ENCODE data around the gene POFUT1.
A peak's percentile ranks its signal among the peaks of the same experiment; 100 is the strongest.

The POFUT1 gene

DNA sequence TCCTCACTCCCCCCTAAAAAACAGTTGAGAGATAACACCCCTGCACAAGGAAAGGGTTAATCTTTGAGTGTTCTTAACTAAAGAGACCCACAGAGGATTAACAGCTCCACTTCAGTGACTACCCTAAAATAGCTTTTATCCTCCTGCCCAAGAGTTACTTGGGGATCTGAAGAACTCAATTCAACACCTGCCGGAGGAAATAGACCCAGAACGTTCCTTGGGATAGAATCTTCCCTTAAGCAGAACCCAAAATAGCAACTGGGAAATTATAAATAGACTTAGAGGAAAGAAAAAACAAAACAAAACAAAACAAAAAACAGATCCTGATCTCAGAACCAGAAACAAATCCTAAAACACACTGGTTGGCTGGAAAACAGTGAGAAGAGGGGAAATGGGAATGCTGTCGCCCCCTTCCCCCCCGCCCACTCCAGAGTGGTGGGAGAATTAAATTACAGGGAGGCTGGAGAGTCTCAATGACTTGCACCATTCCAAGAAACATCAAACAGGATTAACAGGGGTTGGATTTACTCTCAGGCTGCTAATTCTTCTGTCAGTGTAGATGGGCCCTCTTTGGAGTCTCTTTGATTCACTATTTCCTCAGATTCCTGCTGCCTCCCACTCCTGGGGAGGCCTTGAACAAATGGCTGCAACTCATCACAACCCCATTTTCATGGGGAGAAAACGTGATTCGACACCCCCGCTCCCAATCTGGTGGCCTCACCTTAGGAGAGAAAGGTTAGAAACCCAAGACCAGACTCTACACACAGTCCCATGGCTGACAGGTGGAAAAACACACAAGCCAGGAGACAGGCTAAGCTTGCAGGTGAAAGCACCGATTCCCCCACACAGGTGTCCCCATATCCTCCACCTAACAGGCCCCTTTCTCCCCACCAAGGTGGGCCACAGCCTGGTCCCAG is 1.6 kb upstream of the POFUT1 start:
- no peak for DNase-seq (ENCODE audit: low read depth, low spot score)
- H3K27ac ChIP-seq, result peak overlapping the region; percentile 98

GRCh38 chr20:32206760-32207625 is 687 bp upstream of the POFUT1 start:
- peak overlapping the region; percentile 98 for H3K27ac ChIP-seq
- DNase-seq (ENCODE audit: low read depth, low spot score), result no peak

DNA sequence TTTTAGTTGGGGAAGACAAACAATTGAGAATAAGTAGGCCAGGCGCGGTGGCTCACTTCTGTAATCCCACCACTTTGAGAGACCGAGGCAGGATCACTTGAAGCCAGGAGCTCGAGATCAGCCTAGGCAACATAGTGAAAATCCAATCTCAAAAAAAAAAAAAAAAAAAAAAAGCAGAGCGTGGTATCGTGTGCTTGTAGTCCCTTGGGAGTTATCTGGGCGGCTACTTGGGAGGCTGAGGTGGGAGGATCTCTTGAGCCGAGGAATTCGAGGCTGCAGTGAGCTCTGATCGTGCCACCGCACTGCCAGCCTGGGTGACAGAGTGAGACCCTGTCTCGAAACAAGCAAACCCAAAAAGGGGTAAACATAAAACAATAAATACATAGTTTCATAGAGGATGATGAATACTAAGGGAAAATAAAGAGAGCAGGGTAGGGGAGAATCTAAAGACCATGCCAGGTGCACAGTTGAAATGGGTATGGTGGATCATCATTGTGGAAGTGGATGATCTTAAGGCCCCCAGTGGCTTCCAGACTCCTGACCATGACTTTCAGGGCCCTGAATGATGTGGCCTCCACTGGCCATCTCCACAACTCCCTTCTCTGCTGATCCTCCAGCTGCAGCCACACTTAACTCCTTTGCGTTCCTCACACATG is 947 bp downstream of the POFUT1 start:
- peak overlapping the region; percentile 98 for H3K27ac ChIP-seq
- no peak for DNase-seq (ENCODE audit: low read depth, low spot score)

GRCh38 chr20:32209850-32210605 is 2.3 kb downstream of the POFUT1 start:
- no peak for DNase-seq (ENCODE audit: low read depth, low spot score)
- H3K27ac ChIP-seq, result peak overlapping the region; percentile 8

- no peak overlapping the region for H3K27ac ChIP-seq
- DNase-seq (ENCODE audit: low read depth, low spot score), result no peak
Measured at GRCh38 chr20:32213870-32214269, 6.2 kb downstream of the POFUT1 start.

DNA sequence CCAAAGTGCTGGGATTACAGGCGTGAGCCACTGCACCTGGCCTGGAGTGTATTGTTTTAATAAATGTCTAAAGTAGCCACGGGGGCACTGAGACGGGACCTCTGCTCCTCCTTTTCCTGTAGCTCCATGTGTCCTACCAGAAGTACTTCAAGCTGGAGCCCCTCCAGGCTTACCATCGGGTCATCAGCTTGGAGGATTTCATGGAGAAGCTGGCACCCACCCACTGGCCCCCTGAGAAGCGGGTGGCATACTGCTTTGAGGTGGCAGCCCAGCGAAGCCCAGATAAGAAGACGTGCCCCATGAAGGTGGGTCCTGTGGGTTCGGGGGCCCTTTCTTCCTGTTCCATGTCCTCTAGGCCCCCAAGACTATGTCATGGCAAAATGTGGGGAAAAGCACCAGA is 7.5 kb downstream of the POFUT1 start:
- no peak for DNase-seq (ENCODE audit: low read depth, low spot score)
- no peak overlapping the region for H3K27ac ChIP-seq

GRCh38 chr20:32215729-32216128 is 8.0 kb downstream of the POFUT1 start:
- no peak overlapping the region for H3K27ac ChIP-seq
- no peak for DNase-seq (ENCODE audit: low read depth, low spot score)

- no peak for DNase-seq (ENCODE audit: low read depth, low spot score)
- no peak overlapping the region for H3K27ac ChIP-seq
Measured at GRCh38 chr20:32216179-32217142, 8.8 kb downstream of the POFUT1 start.

DNA sequence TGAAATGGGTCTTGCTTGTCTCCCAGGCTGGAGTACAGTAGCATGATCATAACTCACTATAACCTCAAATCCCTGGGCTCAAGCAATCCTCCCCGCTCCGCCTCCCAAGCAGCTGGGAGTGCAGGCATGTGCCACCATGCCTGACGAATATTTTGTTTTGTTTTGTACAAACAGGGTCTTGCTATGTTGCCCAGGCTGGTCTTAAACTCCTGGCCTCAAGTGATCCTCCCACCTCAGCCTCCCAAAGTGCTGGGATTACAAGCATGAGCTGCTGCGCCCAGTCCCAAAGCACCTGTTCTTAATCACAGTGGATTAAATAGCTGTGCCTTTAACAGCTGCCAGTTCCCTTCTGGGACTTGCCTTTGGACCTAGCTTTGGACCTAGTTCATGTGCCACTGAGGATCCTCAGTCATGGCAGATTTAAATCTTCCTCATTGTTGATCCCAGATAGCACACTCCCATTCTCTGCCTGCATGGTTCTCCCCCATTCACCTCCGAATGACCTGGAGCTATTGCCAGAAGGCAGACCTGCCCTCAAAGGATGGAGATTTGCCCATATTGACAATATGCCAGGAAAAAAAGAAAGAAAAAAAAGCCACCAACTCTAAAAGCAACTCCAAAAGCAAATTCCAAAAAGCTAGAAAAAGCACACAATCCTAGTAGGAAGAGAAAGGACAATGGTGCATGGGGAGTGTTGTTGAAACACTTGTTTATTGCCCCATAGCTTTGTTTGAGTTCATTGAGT is 10.6 kb downstream of the POFUT1 start:
- no peak for DNase-seq (ENCODE audit: low read depth, low spot score)
- no peak overlapping the region for H3K27ac ChIP-seq

DNA sequence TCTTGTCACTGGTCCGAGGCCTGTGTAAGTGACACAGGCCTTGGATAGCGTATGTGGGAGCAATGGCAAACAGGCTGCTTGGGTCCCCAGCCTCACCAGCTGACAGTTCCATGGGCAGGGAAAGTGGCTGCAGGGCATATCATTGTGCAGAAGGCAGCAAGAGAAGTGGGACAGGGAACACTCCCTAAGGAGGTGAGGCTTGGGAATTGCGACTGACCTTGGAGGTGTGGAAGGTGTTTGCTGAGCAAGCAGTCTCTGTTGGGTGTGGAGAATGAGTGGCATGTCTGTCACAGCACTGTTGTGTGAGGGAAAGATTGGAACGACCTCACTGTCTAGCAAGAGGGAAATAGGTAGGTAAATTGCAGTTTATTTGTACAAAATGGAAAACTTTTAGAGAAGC is 16.8 kb downstream of the POFUT1 start:
- no peak overlapping the region for H3K27ac ChIP-seq
- no peak for DNase-seq (ENCODE audit: low read depth, low spot score)

DNA sequence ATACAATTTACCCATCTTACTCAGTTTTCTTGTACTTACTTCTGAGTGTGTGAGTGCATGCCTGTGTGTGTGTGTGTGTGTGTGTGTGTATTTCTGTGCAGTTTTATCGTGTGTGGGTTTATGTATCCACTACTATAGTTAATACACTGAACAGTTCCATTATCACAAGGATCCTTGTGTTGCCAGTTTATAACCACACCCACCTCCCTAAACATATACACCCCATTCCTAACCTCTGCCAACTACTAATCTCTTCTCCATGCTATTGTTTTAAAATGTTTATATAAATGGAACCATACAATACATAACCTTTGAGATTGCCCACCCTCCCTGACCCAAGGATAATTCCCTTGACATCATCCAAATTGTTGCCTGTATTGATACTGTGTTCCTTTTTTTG is 18.7 kb downstream of the POFUT1 start:
- no peak for DNase-seq (ENCODE audit: low read depth, low spot score)

GRCh38 chr20:32227306-32227705 is 19.6 kb downstream of the POFUT1 start:
- no peak overlapping the region for H3K27ac ChIP-seq
- DNase-seq (ENCODE audit: low read depth, low spot score), result no peak

More for the DNA sequence above, 18.7 kb downstream of the POFUT1 start:
- H3K27ac ChIP-seq, result no peak overlapping the region

- H3K27ac ChIP-seq, result no peak overlapping the region
- DNase-seq (ENCODE audit: low read depth, low spot score), result no peak
Measured at GRCh38 chr20:32227744-32228688, 20.3 kb downstream of the POFUT1 start.

DNA sequence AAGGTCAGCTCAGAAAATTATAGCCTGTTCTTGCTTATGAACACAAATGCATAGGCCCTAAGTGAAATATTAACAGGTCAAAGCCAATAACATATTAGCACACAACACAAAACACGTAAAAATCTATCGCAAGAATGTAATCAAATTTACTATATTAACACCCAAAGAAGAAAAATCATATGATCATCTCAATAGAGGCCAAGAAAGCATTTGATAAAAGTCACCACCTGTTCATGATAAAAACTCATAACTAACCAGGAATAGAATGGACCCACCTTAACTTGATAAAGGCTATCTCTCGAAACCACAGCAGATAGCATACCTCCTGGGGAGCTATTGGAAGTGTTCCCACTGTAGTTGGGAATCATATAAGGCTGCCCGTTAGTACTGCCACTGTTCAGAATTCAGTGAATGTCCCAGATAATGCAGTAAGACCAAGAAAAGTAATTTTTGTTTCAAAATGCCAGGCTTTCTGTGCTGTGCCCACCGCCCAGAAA is 21.6 kb downstream of the POFUT1 start:
- no peak overlapping the region for H3K27ac ChIP-seq
- no peak for DNase-seq (ENCODE audit: low read depth, low spot score)

DNA sequence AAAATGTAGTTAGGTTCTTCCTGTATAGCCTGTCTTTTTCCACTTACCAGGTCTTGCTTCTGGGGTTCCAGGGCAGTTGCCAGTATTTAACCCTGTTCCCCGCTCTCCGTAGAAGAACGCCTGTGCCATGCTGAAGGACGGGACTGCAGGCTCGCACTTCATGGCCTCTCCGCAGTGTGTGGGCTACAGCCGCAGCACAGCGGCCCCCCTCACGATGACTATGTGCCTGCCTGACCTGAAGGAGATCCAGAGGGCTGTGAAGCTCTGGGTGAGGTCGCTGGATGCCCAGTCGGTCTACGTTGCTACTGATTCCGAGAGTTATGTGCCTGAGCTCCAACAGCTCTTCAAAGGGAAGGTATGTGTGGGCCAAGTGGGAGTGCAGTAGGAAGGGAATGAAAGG is 23.0 kb downstream of the POFUT1 start:
- no peak overlapping the region for H3K27ac ChIP-seq
- no peak for DNase-seq (ENCODE audit: low read depth, low spot score)

DNA sequence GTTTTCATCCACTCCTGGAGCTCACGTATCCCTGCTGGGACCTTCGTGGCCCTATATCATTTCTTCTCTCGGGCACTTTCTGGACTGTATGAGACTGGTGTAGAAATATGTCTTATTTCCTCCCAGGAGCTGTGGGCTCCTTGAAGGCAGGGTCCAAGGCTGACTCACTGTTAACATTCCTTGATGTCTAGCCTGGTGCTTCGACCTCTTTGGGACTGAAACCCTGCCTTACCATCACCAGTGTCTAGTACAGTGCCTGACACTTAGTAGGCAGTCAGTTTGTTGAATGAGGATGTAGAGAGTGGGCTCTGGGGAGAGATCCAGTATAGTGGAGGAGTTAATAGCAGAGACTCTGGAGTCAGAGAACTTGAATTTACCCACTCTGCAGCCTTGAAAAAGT is 23.6 kb downstream of the POFUT1 start:
- DNase-seq (ENCODE audit: low read depth, low spot score), result no peak
- H3K27ac ChIP-seq, result no peak overlapping the region

DNA sequence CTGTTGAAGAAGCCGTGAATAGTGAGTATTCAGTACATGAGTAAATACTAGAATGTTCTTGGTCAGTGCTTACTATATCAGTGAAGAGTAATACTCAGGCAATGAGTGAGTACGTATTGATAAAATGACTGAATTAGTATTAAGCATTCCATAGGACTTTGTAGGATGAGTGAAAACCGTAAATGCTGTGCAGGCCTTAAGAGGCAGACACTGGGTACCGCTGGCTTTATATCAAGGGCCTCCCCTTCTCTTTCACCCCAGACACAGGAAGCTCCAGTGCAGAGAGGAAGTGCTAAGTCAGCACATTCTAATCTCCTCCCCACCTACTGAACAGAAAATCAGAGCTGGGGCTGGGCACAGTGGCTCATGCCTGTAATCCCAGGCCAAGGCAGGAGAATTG is 24.2 kb downstream of the POFUT1 start:
- no peak for DNase-seq (ENCODE audit: low read depth, low spot score)
- H3K27ac ChIP-seq, result no peak overlapping the region
